NT2/D1 (cell line): ENCODE data around the gene IKZF4.
"Not testable (repeated sequence)": the region's sequence is repeated elsewhere in the genome, so short reads cannot be mapped to it uniquely, and the experiment has no call there.

Source experiments
- DNase-seq: peaks from one replicate; pipeline ENCODE4 v3.0.0-alpha.2; 2011; ENCODE audit warnings: low read depth, low spot score
- H3K27me3 ChIP-seq: 2 replicates; pipeline ENCODE4 v1.6.0; 2011; ENCODE audit warnings: mild to moderate bottlenecking; ENCODE audit not compliant: insufficient read length, insufficient read depth
- H3K36me3 ChIP-seq: 2 replicates; pipeline ENCODE4 v1.6.1; 2011; ENCODE audit warnings: mild to moderate bottlenecking, low read length, mixed read lengths; ENCODE audit not compliant: insufficient read depth, insufficient read length
- H3K4me1 ChIP-seq: 2 replicates; pipeline ENCODE4 v1.5.1; 2011; ENCODE audit not compliant: insufficient read depth, insufficient read length
- H3K4me3 ChIP-seq: 2 replicates; pipeline ENCODE4 v1.5.1; 2011; ENCODE audit warnings: low read depth; ENCODE audit not compliant: insufficient read length
- H3K9ac ChIP-seq: 2 replicates; pipeline ENCODE4 v1.6.0; 2011; ENCODE audit warnings: low read depth; ENCODE audit not compliant: insufficient read length
- H3K9me3 ChIP-seq: 2 replicates; pipeline ENCODE4 v1.5.1; 2011; ENCODE audit warnings: mild to moderate bottlenecking, low read length; ENCODE audit not compliant: insufficient read depth
- SUZ12 ChIP-seq: IDR thresholded peaks from 2 replicates; pipeline ENCODE4 v1.6.1; 2011; ENCODE audit not compliant: insufficient read length, insufficient read depth; ENCODE audit errors: extremely low read depth
- YY1 ChIP-seq: IDR thresholded peaks from 2 replicates; pipeline ENCODE4 v1.6.1; 2011; ENCODE audit not compliant: insufficient read length, insufficient read depth
- ZNF274 ChIP-seq: IDR thresholded peaks from 2 replicates; pipeline ENCODE4 v1.6.1; 2011; ENCODE audit warnings: mild to moderate bottlenecking, low read depth, low read length

IKZF4 gene

GRCh38 chr12:56074396-56074795 lies 53.6 kb downstream of the IKZF4 start:
- H3K4me3 ChIP-seq = no peak overlapping the region
- no peak overlapping the region for H3K9ac ChIP-seq
- no peaks in the 10 kb centered on the region for H3K27me3 ChIP-seq
- H3K4me1 ChIP-seq = no peaks in the 10 kb centered on the region
- TF ChIP-seq SUZ12 (no peak), YY1 (no peak), ZNF274 (no peak)
- H3K9me3 ChIP-seq = peaks cover 6% of the 10 kb centered on the region; the same call in 1 of the 2 replicates
- DNase-seq = no peak
- no peaks in the 10 kb centered on the region for H3K36me3 ChIP-seq

- not testable (repeated sequence) for H3K27me3 ChIP-seq, H3K9me3 ChIP-seq, DNase-seq, H3K9ac ChIP-seq, H3K36me3 ChIP-seq, H3K4me3 ChIP-seq
- peaks cover 10% of the 10 kb centered on the region for H3K4me1 ChIP-seq
Observed at GRCh38 chr12:56077966-56078365, 57.1 kb downstream of the IKZF4 start.

GRCh38 chr12:56078427-56078826 lies 57.6 kb downstream of the IKZF4 start:
- no peak for TF ChIP-seq ZNF274
- TF ChIP-seq YY1 = no peak
- TF ChIP-seq SUZ12 = no peak
- Histone ChIP-seq H3K4me1 (peaks cover 10% of the 10 kb centered on the region), H3K36me3 (no peaks in the 10 kb centered on the region), H3K9ac (no peak overlapping the region), H3K9me3 (peaks cover 6% of the 10 kb centered on the region; the same call in 1 of the 2 replicates), H3K27me3 (no peaks in the 10 kb centered on the region), H3K4me3 (no peak overlapping the region)
- DNase-seq = no peak

GRCh38 chr12:56078931-56079722 lies 58.3 kb downstream of the IKZF4 start:
- H3K4me1 ChIP-seq = peaks cover 10% of the 10 kb centered on the region
- peak overlapping the region; percentile 91 for H3K4me3 ChIP-seq
- DNase-seq = peak; percentile 83
- H3K27me3 ChIP-seq = no peaks in the 10 kb centered on the region
- peak overlapping the region; percentile 98 for H3K9ac ChIP-seq
- H3K36me3 ChIP-seq = no peaks in the 10 kb centered on the region
- peaks cover 6% of the 10 kb centered on the region; the same call in 1 of the 2 replicates for H3K9me3 ChIP-seq
- TF ChIP-seq YY1 (no peak), SUZ12 (no peak), ZNF274 (no peak)

- DNase-seq = peak; percentile 71
- Histone ChIP-seq H3K36me3 (peaks cover 2% of the 10 kb centered on the region), H3K4me1 (peaks cover 10% of the 10 kb centered on the region), H3K9ac (peak within 1 kb of the TSS; percentile 98), H3K4me3 (peak within 1 kb of the TSS; percentile 91), H3K9me3 (peaks cover 6% of the 10 kb centered on the region; the same call in 1 of the 2 replicates), H3K27me3 (no peaks in the 10 kb centered on the region)
- no peak for TF ChIP-seq ZNF274
Observed at GRCh38 chr12:56079723-56080555, 59.1 kb downstream of the IKZF4 start, which contains the start of gene ERBB3. TSS of gene ERBB3 (plus strand) at chr12:56080165. CDS start at chr12:56080301, 136 bp downstream.

- no peak for DNase-seq
- H3K4me1 ChIP-seq = peaks cover 10% of the 10 kb centered on the region
- peak overlapping the region; percentile 98 for H3K9ac ChIP-seq
- H3K36me3 ChIP-seq = peaks cover 5% of the 10 kb centered on the region
- H3K9me3 ChIP-seq = peaks cover 6% of the 10 kb centered on the region; the same call in 1 of the 2 replicates
- TF ChIP-seq SUZ12 (no peak), YY1 (no peak), ZNF274 (no peak)
- H3K27me3 ChIP-seq = no peaks in the 10 kb centered on the region
- H3K4me3 ChIP-seq = peak overlapping the region; percentile 91
Observed at GRCh38 chr12:56080556-56081138, 59.8 kb downstream of the IKZF4 start.

GRCh38 chr12:56081393-56082347 lies 60.8 kb downstream of the IKZF4 start:
- peaks cover 10% of the 10 kb centered on the region for H3K4me1 ChIP-seq
- no peaks in the 10 kb centered on the region for H3K27me3 ChIP-seq
- H3K4me3 ChIP-seq = peak overlapping the region; percentile 91
- H3K36me3 ChIP-seq = peaks cover 9% of the 10 kb centered on the region
- peak overlapping the region; percentile 98 for H3K9ac ChIP-seq
- TF ChIP-seq YY1 (no peak), SUZ12 (no peak), ZNF274 (no peak)
- peaks cover 5% of the 10 kb centered on the region; the same call in 1 of the 2 replicates for H3K9me3 ChIP-seq
- DNase-seq = no peak
